Adrenal gland (tissue), 5 donors: Measurements from ENCODE around the gene DNAL4.

ENCODE experiments used
- POLR2A ChIP-seq, 2 donors: fragments of 450-650 bp; IDR thresholded peaks; one replicate each; pipeline ENCODE4 v1.6.1; 2017; ENCODE audit warnings: antibody characterized with exemption in 2 of 2, mild to moderate bottlenecking in 2 of 2, moderate library complexity in 1 of 2
- TF ChIP-seq, protein P1 (sequence below), 6 experiments: fragments of 450-650 bp in 4 of 6; fragments of 200-600 bp in 2 of 6; sonication (generic) in 1 of 6; IDR thresholded peaks; 1 replicate in 5 of 6; 2 replicates in 1 of 6; pipeline versions ENCODE4 v1.5.1 to v1.8.0; 2016 to 2021; ENCODE audit warnings: antibody characterized with exemption in 6 of 6, mild to moderate bottlenecking in 2 of 6, moderate library complexity in 1 of 6
- donor health status: DM: no; HTN: no; CAD: no.

DNA sequence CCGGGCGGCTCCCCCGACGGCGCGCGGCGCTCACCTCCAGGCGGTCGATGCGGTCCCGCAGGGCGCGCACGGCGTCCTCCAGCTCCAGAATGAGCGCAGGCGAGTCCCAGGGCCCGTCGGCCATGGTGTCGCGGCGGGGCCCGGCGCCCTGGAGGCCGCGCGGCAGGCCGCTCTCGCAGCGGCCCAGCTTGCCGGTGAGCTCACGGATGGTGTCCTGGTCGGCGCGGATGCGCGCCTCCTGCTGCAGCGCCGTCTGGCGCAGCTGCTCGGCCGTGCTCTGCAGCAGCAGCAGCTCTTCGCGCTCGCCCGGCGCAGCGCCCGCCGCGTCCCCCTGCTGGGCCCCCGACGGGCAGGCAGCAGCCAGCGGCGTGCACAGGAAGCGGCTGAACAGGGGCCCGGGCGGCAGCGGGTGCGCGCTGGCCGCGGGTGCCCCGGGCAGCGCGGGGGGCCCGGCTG, 49.3 kb upstream of the DNAL4 start:
- TF ChIP-seq, protein P1, sequence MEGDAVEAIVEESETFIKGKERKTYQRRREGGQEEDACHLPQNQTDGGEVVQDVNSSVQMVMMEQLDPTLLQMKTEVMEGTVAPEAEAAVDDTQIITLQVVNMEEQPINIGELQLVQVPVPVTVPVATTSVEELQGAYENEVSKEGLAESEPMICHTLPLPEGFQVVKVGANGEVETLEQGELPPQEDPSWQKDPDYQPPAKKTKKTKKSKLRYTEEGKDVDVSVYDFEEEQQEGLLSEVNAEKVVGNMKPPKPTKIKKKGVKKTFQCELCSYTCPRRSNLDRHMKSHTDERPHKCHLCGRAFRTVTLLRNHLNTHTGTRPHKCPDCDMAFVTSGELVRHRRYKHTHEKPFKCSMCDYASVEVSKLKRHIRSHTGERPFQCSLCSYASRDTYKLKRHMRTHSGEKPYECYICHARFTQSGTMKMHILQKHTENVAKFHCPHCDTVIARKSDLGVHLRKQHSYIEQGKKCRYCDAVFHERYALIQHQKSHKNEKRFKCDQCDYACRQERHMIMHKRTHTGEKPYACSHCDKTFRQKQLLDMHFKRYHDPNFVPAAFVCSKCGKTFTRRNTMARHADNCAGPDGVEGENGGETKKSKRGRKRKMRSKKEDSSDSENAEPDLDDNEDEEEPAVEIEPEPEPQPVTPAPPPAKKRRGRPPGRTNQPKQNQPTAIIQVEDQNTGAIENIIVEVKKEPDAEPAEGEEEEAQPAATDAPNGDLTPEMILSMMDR (IDR thresholded peaks at IDR 0.05): peak in 3 of 6 experiments; percentile 30 to 59 (median 44)
- peak; percentile 1 to 29 for TF ChIP-seq POLR2A (IDR thresholded peaks at IDR 0.05)
